ENCODE results near the gene RNGTT.

DNA sequence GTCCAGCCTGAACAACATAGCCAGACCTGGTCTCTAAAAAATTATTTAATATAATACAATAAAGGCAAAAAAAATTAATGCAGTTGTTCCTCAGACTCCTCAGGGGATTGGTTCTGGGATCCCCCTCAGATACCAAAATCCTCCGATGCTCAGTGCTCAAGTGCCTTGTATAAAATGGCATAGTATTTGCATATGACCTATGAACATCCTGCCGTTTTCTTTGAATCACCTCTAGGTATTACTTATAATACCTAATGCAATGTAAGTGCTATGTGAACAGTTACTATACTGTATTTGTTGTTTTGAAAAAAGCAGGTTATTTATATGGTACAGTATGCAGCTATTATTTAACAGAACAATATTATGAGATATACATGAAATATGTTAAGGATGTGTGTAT is 43.3 kb downstream of the RNGTT start:
- TF ChIP-seq, protein P1, sequence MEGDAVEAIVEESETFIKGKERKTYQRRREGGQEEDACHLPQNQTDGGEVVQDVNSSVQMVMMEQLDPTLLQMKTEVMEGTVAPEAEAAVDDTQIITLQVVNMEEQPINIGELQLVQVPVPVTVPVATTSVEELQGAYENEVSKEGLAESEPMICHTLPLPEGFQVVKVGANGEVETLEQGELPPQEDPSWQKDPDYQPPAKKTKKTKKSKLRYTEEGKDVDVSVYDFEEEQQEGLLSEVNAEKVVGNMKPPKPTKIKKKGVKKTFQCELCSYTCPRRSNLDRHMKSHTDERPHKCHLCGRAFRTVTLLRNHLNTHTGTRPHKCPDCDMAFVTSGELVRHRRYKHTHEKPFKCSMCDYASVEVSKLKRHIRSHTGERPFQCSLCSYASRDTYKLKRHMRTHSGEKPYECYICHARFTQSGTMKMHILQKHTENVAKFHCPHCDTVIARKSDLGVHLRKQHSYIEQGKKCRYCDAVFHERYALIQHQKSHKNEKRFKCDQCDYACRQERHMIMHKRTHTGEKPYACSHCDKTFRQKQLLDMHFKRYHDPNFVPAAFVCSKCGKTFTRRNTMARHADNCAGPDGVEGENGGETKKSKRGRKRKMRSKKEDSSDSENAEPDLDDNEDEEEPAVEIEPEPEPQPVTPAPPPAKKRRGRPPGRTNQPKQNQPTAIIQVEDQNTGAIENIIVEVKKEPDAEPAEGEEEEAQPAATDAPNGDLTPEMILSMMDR (IDR thresholded peaks at IDR 0.05), result no peak
- TF ChIP-seq POLR2A (IDR thresholded peaks at IDR 0.05), result no peak
